Neural crest cell (in vitro differentiated cells): ENCODE measurements around the gene TUB. TPM values are rescaled to one million over a fixed set of nuclear protein-coding genes. Genes with fewer than 3 reads are reported as not detected.

Source experiments
- DNase-seq: peaks from one replicate; pipeline ENCODE4 v3.0.0; 2021; ENCODE audit warnings: low read depth, mixed read lengths, low spot score
- H3K27ac Mint-ChIP-seq: one replicate; pipeline ENCODE4 v1.8.0; 2021; ENCODE audit warnings: mild to moderate bottlenecking, mixed read lengths; ENCODE audit not compliant: unreplicated experiment
- H3K27me3 Mint-ChIP-seq: 2 replicates; pipeline ENCODE4 v1.8.0; 2021; ENCODE audit warnings: low read depth, mild to moderate bottlenecking, mixed read lengths
- H3K36me3 Mint-ChIP-seq: 2 replicates; pipeline ENCODE4 v1.8.0; 2021; ENCODE audit warnings: low read depth, mild to moderate bottlenecking, mixed read lengths
- H3K4me1 Mint-ChIP-seq: 2 replicates; pipeline ENCODE4 v1.8.0; 2021; ENCODE audit warnings: mixed read lengths
- H3K4me3 Mint-ChIP-seq: one replicate; pipeline ENCODE4 v1.8.0; 2021; ENCODE audit warnings: mild to moderate bottlenecking, mixed read lengths
- H3K9me3 Mint-ChIP-seq: 2 replicates; pipeline ENCODE4 v1.8.0; 2021; ENCODE audit warnings: mixed read lengths
- CTCF ChIP-seq: fragments of 200-600 bp; sonication (generic); conservative IDR thresholded peaks from 2 replicates; pipeline ENCODE4 v1.5.0; 2021; ENCODE audit warnings: antibody characterized with exemption, mild to moderate bottlenecking
- total RNA-seq: library from RNA; stranded (reverse); gene quantifications from 2 replicates; pipeline ENCODE4 v1.2.1, GENCODE V29; 2021

The TUB gene
- total RNA-seq, 1 donor from 2014 or later: 23.7 TPM

- Mint-ChIP-seq H3K36me3 (no peaks in the 10 kb centered on the region), H3K27ac (peak overlapping the region; percentile 72), H3K9me3 (no peaks in the 10 kb centered on the region), H3K4me3 (no peak overlapping the region), H3K4me1 (no peaks in the 10 kb centered on the region), H3K27me3 (no peaks in the 10 kb centered on the region)
- no peak for DNase-seq
- no peak for TF ChIP-seq CTCF
These were observed 24.7 kb downstream of the TUB start for GRCh38 chr11:8105666-8106065.

GRCh38 chr11:8106679-8107078 is 25.7 kb downstream of the TUB start:
- Mint-ChIP-seq H3K36me3 (no peaks in the 10 kb centered on the region), H3K27me3 (no peaks in the 10 kb centered on the region), H3K4me3 (no peak overlapping the region), H3K9me3 (no peaks in the 10 kb centered on the region), H3K27ac (no peak overlapping the region), H3K4me1 (no peaks in the 10 kb centered on the region)
- no peak for DNase-seq
- no peak for TF ChIP-seq CTCF

- no peaks in the 10 kb centered on the region for H3K27me3 Mint-ChIP-seq
- no peaks in the 10 kb centered on the region for H3K9me3 Mint-ChIP-seq
- H3K27ac Mint-ChIP-seq: no peak overlapping the region
- H3K4me3 Mint-ChIP-seq: no peak overlapping the region
- no peaks in the 10 kb centered on the region for H3K36me3 Mint-ChIP-seq
- H3K4me1 Mint-ChIP-seq: no peaks in the 10 kb centered on the region
- no peak for TF ChIP-seq CTCF
- DNase-seq: no peak
These were observed 26.6 kb downstream of the TUB start for GRCh38 chr11:8107642-8108041.

GRCh38 chr11:8108421-8108820 is 27.4 kb downstream of the TUB start:
- Mint-ChIP-seq H3K27me3 (no peaks in the 10 kb centered on the region), H3K4me1 (no peaks in the 10 kb centered on the region), H3K36me3 (no peaks in the 10 kb centered on the region), H3K9me3 (no peaks in the 10 kb centered on the region), H3K4me3 (no peak overlapping the region), H3K27ac (no peak overlapping the region)
- no peak for DNase-seq
- no peak for TF ChIP-seq CTCF

- TF ChIP-seq CTCF: no peak
- Mint-ChIP-seq H3K9me3 (peaks cover 4% of the 10 kb centered on the region), H3K36me3 (peaks cover 6% of the 10 kb centered on the region), H3K4me1 (no peaks in the 10 kb centered on the region), H3K4me3 (no peak overlapping the region), H3K27me3 (no peaks in the 10 kb centered on the region), H3K27ac (no peak overlapping the region)
- no peak for DNase-seq
These were observed 28.7 kb downstream of the TUB start for GRCh38 chr11:8109675-8110074.

GRCh38 chr11:8110396-8110795 is 29.4 kb downstream of the TUB start:
- Mint-ChIP-seq H3K36me3 (peaks cover 11% of the 10 kb centered on the region), H3K4me1 (no peaks in the 10 kb centered on the region), H3K27ac (no peak overlapping the region), H3K4me3 (no peak overlapping the region), H3K27me3 (no peaks in the 10 kb centered on the region), H3K9me3 (peaks cover 9% of the 10 kb centered on the region)
- no peak for TF ChIP-seq CTCF
- no peak for DNase-seq
